Limb (tissue), 2 donors: ENCODE data around the gene ASB7.
A peak's percentile ranks its signal among the peaks of the same experiment; 100 is the strongest.

Experiments
- DNase-seq, 2 donors: peaks; one replicate each; pipeline ENCODE4 v3.0.0-alpha.2; 2016; ENCODE audit errors: extremely low spot score in 2 of 2

The ASB7 gene

DNA sequence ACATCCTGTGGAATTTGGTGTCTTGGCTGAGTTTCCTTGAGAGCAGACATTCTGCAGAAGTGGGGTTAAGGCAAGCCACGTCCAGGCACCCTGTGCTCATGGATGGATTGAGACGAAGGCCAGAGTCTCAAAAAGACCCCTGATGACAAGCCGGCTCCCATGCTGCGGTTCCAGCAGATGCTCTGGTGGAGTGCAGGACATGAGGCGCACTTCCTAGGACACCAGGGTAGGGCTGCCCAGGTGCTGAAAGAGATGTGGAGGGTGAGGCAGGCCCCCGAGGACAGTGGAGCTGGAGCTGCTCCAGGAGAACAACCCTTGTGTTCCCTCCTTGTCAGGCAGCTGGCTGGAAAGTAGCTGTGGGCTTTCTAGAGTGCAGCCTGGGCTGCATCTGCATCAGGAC is 81.0 kb downstream of the ASB7 start:
- no peak for DNase-seq

DNA sequence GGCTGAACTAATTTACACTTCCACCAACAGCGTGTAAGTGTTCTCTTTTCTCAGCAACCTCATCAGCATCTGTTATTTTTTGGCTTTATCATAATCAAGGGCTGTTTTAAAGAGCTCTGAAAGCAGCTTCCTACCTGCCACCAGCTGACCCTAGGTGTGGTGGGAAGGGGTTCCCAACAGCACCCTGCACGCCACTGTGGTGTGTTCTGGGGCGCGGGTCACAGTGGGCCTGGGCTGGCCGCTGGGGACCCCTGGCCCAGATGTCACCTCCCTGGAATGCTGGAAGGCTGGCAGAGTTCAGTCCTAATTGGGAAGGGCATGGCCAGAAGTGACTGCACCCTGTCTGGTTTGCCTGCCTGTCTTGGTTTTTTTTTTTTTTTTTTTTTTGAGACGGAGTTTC is 82.2 kb downstream of the ASB7 start:
- no peak for DNase-seq

DNA sequence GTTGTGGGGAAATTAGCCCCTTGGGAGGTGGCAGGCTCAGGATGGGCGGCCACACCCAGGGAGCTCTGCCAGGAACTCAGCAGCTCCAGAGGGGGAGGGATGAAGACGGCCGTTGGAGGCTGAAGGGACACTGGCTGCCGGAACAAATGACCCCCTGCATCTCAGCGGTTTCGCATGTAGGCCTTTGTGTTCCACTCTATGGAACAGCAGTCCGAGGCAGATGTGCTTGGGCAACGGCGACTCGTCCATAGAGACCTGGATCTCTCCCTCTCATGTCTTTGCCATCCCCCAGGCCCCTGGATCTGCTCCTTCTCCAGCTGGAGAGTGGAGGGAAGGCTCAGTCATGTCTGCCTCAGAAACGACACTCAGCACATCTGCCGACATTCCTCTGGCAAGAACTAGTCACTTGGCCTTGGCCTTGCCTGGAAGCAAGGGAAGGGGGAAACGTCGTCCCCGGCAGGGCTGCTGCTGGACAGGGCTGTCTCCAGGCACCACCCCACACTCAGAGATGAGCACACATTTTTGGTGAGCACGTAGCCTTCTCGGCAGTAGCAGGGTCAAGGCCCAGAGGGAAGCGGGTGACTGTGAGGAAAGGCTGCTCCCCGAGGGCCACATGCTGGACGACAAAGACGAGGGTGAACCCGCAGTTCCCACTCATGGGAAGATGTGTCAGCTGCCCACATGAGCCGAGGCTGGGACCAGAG is 83.8 kb downstream of the ASB7 start:
- no peak for DNase-seq

DNA sequence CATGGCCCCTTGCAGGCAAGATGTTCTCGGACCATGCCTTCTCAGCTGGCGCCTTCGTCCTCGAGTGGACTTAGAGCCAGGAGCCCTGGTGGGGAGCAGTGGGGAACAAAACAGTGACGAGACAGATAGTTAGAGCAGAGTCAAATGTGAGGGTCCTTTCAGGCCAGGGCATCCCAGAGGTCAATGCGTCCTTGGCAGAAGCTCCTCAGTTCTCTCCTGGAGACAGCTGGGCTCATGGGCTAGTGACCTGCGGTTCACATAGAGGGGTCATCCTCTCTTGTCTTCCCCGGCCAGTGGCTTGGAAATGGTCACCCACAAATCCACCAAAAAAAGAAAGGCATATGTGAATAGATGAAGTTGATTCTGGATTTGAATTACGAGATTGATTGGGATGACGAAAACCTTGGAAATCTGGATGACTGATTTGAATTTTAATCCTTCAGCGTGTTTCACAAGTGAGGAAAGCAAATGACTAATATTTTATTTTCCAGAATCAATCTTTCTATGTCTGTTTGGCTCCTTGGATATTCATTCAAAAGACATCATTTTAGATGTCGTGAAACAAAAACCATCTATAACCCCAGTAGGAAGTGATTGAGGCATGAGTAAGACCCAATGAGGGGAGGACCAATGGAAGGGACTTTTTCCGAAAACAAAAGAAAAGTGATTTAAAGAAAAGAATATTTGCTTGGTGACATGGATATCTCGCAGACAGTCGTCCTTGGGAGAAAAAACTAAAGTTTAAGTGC is 84.5 kb downstream of the ASB7 start:
- DNase-seq, result no peak

DNA sequence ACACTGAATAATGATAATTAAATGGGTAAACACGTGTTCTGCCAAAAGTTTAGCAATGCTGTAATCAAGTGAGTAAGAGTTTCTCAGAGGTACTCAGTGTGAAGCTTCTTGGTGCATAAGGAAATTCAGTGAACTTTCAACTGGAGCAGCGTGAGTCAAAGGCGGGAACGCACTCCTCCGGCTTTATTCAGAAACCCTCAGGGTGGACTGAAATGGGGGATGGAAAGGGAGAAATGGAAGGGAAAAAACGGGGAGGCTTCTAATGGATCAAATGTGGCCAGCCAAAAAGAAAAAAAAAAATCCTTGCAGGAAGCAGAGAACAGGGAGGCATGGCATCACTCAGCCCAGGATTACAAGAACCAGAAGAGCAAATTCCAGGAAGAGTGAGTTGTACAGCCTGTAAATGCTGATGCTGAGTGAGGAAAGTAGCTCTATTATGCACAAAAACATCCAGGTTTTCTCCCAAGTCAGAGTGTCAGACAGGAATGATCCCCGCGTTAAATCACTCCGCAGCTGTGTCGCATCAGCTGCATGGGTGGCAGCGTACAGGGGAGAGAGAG is 85.3 kb downstream of the ASB7 start:
- no peak for DNase-seq

DNA sequence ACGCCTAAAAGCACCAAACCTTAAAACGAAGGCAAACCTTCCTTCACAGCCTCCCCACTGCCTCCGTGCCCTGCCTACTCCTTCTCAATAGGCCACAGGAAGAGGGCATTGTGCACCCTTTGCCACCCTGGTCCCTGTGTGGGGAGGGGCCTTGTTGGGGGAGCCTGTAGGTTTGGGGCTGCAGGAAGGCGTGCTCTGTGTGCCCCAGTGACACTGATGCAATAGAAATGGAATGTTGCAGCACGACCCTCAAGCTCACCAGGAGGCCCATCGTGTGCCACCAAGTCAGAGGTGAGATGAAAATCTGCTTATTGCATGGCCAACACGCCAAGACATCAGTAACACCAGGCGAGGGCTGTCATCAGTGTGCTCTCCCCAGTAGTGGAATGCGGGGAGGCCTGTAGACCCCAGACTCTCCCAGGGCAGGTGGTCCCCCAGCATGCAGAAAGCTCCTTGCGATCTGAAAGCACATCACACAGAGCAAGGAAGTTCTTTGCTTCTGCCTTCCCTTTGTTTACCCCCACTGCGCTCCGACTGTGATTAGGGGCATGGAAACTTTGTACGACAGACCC is 86.2 kb downstream of the ASB7 start:
- DNase-seq, result no peak

DNA sequence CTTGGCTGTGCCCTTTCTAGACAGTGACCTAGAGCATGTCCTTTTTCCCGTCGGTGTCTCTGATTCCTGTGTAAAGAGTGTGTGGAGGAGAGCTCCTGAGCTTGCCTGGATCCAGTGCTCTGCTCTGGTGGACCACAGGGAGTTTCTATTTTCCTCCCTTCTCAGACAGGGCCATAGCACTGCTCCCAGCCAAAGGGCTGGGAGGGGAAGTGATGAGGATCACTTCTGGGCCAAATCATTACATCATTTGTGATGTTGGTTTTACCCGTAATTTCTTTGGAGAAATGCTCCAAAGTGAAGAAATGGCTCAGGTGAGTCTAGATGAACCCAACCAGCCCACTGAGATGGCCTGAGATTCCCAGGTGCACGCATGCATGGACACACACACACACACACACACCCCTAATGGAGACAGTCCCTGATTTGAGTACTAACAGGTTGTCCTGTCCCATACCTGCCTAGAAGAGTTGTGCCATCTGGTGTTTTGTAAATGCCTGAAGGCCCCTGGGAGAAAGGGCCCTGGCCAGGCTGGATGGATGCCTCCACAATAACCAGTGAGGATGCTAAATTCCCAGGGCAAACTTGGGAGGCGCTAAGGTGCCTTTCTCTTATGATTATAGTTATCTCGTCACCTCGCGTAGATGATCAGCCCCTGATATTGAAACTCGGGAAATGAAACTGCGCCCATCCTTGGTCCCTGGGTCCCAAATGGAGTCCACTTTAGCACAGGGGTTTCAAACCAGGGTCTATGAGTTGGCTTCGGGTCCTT is 86.9 kb downstream of the ASB7 start:
- DNase-seq, result no peak

GRCh38 chr15:100690032-100690794 is 87.8 kb downstream of the ASB7 start:
- DNase-seq, result no peak

DNA sequence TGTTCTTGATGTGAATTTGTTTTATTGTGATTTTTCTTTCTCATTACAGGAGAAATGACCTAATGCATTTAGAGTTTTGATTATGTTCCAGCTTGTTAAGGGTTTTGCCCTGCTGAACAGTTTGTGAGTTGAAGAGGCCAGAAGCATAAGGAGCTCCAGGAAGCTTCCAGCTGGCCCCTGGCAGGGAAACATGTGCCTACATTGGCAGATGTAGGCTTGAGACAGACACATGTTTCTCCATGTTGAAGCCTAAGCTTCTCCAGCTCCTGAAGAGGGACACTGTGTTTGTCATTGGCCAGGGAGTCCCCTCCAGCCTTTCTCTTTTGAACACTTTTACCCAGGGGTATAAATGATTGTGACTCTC is 88.4 kb downstream of the ASB7 start:
- DNase-seq, result peak in 1 of 2 donors; percentile 28

DNA sequence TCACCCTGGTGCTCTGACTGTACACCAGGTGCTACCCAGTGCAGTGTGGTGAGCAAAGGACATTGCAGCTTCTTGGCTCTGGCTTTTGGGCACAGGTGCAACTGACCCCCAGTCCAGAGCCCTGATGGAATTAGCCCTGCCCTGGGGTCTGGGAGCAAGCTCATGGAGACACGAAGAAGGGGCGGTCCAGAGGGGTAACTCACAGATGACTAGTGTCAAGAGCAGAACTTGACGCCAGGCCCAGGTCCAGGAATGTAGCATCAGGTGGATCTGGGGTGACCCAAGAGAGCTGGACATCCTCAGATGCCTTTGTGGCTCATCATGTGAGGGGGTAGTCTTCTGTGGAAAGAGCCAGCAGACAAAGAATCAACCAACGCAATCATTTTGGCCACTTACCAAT is 88.9 kb downstream of the ASB7 start:
- no peak for DNase-seq

GRCh38 chr15:100692246-100692645 is 89.9 kb downstream of the ASB7 start:
- DNase-seq, result no peak

- DNase-seq, result no peak
These were observed 90.3 kb downstream of the ASB7 start for GRCh38 chr15:100692671-100693070.

DNA sequence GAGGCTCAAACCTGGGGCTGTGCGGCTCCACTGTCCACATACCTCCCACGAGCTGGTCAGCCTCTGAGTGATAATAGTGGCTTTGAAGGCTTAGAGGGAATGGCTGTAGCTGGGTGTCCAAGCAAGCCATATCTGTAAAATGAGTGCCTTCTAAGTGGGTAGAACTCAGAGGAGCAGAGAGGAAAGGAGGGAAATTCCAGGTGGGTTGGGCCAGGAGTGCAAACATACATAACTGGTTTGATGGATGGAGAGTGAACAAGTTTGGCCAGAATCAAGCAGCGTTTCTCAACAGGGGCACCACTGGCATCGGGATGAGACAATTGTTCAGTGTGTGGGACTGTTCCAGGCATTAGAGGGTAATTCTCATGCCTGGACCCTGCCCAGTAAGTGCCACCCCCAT is 91.1 kb downstream of the ASB7 start:
- no peak for DNase-seq

- DNase-seq, result no peak
These were observed 92.1 kb downstream of the ASB7 start for GRCh38 chr15:100694381-100695021.

DNA sequence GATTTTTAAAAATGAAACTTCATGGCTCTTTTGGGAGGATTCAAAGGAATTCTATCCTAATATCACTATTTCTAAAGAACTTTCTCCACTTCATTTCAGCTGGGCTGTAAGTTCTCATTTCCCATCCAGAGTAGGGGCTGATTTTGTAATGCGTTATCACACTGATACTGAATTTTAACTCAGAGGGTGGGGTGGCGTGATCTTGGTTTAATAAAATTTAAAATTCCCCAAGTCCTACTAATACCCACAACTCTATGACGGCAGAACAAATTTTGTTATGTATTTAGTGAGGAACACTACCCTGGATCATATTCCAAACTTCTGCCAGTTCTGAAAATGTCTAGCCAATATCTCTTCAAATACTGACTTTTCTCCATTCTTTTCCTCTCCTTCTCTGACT is 92.7 kb downstream of the ASB7 start:
- DNase-seq, result no peak

- no peak for DNase-seq
These were observed 94.1 kb downstream of the ASB7 start for GRCh38 chr15:100696452-100696851.
